ENCODE measurements around the gene CCL1.

DNA sequence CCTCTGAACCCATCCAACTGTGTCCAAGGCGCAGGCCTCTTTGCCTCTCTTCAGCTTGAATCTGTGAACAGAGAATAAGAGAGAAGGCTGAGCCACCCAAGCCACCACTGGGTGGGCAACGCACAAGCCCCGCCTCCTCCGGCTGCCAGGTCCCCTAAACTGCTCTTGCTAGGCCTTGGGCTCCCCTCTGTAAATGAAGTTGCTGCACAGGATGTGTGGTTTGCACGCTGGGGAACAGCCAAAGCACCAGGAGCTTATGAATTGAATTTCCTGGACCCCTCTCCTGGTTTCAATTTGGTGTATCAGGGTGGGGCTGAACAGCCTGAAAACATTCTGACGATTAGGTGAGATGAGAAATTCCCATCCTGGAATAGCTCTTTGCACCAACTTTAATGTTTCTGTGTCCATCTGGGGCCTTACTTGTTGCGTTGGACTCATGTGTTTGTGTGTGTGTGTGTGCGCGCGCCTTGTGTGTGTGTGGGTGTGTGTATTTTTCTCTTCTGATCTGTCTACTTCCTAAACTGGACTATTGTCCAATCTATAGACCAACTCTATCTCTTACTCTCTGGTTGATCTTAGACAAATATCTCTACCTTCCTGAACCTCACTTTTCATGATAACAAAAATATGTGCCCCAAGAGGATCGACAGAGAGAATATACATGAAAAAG is 2.3 kb downstream of the CCL1 start:
- no peak for TF ChIP-seq POLR2A (IDR thresholded peaks at IDR 0.05)
- TF ChIP-seq POLR2AphosphoS5 (IDR thresholded peaks at IDR 0.05) = no peak
- TF ChIP-seq, protein P1, sequence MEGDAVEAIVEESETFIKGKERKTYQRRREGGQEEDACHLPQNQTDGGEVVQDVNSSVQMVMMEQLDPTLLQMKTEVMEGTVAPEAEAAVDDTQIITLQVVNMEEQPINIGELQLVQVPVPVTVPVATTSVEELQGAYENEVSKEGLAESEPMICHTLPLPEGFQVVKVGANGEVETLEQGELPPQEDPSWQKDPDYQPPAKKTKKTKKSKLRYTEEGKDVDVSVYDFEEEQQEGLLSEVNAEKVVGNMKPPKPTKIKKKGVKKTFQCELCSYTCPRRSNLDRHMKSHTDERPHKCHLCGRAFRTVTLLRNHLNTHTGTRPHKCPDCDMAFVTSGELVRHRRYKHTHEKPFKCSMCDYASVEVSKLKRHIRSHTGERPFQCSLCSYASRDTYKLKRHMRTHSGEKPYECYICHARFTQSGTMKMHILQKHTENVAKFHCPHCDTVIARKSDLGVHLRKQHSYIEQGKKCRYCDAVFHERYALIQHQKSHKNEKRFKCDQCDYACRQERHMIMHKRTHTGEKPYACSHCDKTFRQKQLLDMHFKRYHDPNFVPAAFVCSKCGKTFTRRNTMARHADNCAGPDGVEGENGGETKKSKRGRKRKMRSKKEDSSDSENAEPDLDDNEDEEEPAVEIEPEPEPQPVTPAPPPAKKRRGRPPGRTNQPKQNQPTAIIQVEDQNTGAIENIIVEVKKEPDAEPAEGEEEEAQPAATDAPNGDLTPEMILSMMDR (IDR thresholded peaks at IDR 0.05) = no peak
